GM19351 (cell line): ENCODE results near the gene ATXN10.

Experiments used
- ATAC-seq: cut with Tn5 transposase; IDR thresholded peaks from one replicate; pipeline ENCODE4 v1.9.1; 2021; ENCODE audit warnings: mild to moderate bottlenecking, moderate library complexity; ENCODE audit not compliant: unreplicated experiment

The ATXN10 gene

GRCh38 chr22:45846952-45847351 is 175.3 kb downstream of the ATXN10 start:
- ATAC-seq: no peak

GRCh38 chr22:45848904-45849303 is 177.3 kb downstream of the ATXN10 start:
- ATAC-seq: no peak

- no peak for ATAC-seq
These were observed 181.2 kb downstream of the ATXN10 start for GRCh38 chr22:45852826-45853225.

GRCh38 chr22:45855961-45856360 is 184.3 kb downstream of the ATXN10 start:
- no peak for ATAC-seq

GRCh38 chr22:45857519-45857918 is 185.9 kb downstream of the ATXN10 start:
- no peak for ATAC-seq

GRCh38 chr22:45859231-45860161 is 187.9 kb downstream of the ATXN10 start:
- no peak for ATAC-seq

GRCh38 chr22:45860201-45860600 is 188.6 kb downstream of the ATXN10 start:
- no peak for ATAC-seq

- no peak for ATAC-seq
These were observed 189.6 kb downstream of the ATXN10 start for GRCh38 chr22:45861259-45861658.

- ATAC-seq: no peak
These were observed 192.5 kb downstream of the ATXN10 start for GRCh38 chr22:45863981-45864751.

- no peak for ATAC-seq
These were observed 193.4 kb downstream of the ATXN10 start for GRCh38 chr22:45864959-45865476.

GRCh38 chr22:45865561-45866125 is 194.0 kb downstream of the ATXN10 start:
- ATAC-seq: no peak

- ATAC-seq: no peak
These were observed 194.6 kb downstream of the ATXN10 start for GRCh38 chr22:45866126-45866645.

- ATAC-seq: no peak
These were observed 195.0 kb downstream of the ATXN10 start for GRCh38 chr22:45866646-45867117.

GRCh38 chr22:45867118-45867905 is 195.7 kb downstream of the ATXN10 start:
- ATAC-seq: no peak

- ATAC-seq: no peak
These were observed 196.4 kb downstream of the ATXN10 start for GRCh38 chr22:45867906-45868555.

- ATAC-seq: no peak
These were observed 197.1 kb downstream of the ATXN10 start for GRCh38 chr22:45868571-45869339.

- ATAC-seq: no peak
These were observed 197.8 kb downstream of the ATXN10 start for GRCh38 chr22:45869340-45869847.

GRCh38 chr22:45870011-45870410 is 198.4 kb downstream of the ATXN10 start:
- no peak for ATAC-seq

- ATAC-seq: no peak
These were observed 200.1 kb downstream of the ATXN10 start for GRCh38 chr22:45871721-45872120.
